GM12878 (cell line): ENCODE results near the gene DRC1. TPM values are rescaled to one million over a fixed set of nuclear protein-coding genes. Genes with fewer than 3 reads are reported as not detected.

Experiments
- ATAC-seq: fragments of 200-7000 bp; cut with Tn5 transposase; 3 replicates; pipeline ENCODE4 v1.9.1; 2020; ENCODE audit warnings: mild to moderate bottlenecking, moderate library complexity
- BruUV-seq: library from RNA; stranded (reverse); fragments of 400-500 nt; replicated peaks from 2 replicates; lab custom pipeline; 2021; lab: Mats Ljungman, UMichigan
- CTCF ChIA-PET: fragments of 300-600 bp; sonication (Branson Sonifier 250); formaldehyde crosslinking; extraction: SDS; loops from one replicate; lab custom pipeline; 2021; ENCODE audit warnings: inconsistent platforms; lab: Yijun Ruan, JAX
- POLR2A ChIA-PET: fragments of 350-600 bp; formaldehyde crosslinking; extraction: SDS; loops from one replicate; lab custom pipeline; 2021; ENCODE audit warnings: inconsistent platforms; lab: Charles Lee
- RAD21 ChIA-PET: fragments of 300-600 bp; sonication (Branson Sonifier 250); formaldehyde crosslinking; loops from one replicate; lab custom pipeline; 2023; ENCODE audit warnings: antibody characterized with exemption; ENCODE audit not compliant: unreplicated experiment; lab: Charles Lee
- SMC1A ChIA-PET: fragments of 300-600 bp; sonication (Branson Sonifier 250); formaldehyde crosslinking; loops from one replicate; lab custom pipeline; 2023; ENCODE audit not compliant: unreplicated experiment, uncharacterized antibody; lab: Charles Lee
- DNase-seq: peaks from one replicate; pipeline ENCODE4 v3.0.0-alpha.2; 2011; ENCODE audit warnings: low read depth, low spot score
- FAIRE-seq: peaks from 3 replicates; lab custom pipeline; 2011; peaks lifted over from hg19 to GRCh38; lab: Jason Lieb, UNC
- H2AFZ ChIP-seq: 2 replicates; pipeline ENCODE4 v1.6.0; 2011; ENCODE audit warnings: low read depth, low read length, control low read depth; ENCODE audit not compliant: control insufficient read depth
- H3K27ac ChIP-seq: 2 replicates; pipeline ENCODE4 v1.5.1; 2011; ENCODE audit warnings: control low read depth; ENCODE audit not compliant: control insufficient read depth, insufficient read depth
- H3K27me3 ChIP-seq, 2 experiments: replicated peaks in 1 of 2; 2 replicates each; pipeline versions ENCODE4 v1.6.0 to v1.6.1; 2011; ENCODE audit warnings: low read length in 1 of 2; ENCODE audit not compliant: control insufficient read depth in 2 of 2, insufficient read depth in 2 of 2
- H3K36me3 ChIP-seq, 2 experiments: 2 replicates each; pipeline ENCODE4 v1.5.1; 2011; ENCODE audit warnings: low read length in 1 of 2; ENCODE audit not compliant: control insufficient read depth in 2 of 2, insufficient read depth in 2 of 2
- H3K4me1 ChIP-seq: 2 replicates; pipeline ENCODE4 v1.6.1; 2011; ENCODE audit warnings: mild to moderate bottlenecking, low read length, moderate library complexity, mixed read lengths; ENCODE audit not compliant: control insufficient read depth, insufficient read depth
- H3K4me2 ChIP-seq: 2 replicates; pipeline ENCODE4 v1.6.0; 2011; ENCODE audit warnings: control low read depth; ENCODE audit not compliant: control insufficient read depth, insufficient read depth
- H3K4me3 ChIP-seq: fragments of 200-600 bp; sonication (generic); 2 replicates; pipeline ENCODE4 v1.5.1; 2016
- H3K79me2 ChIP-seq: 2 replicates; pipeline ENCODE4 v1.6.0; 2011; ENCODE audit warnings: low read length; ENCODE audit not compliant: control insufficient read depth, insufficient read depth
- H3K9ac ChIP-seq: 2 replicates; pipeline ENCODE4 v1.8.0; 2011; ENCODE audit warnings: low read length, control low read depth, mixed read lengths; ENCODE audit not compliant: control insufficient read depth, insufficient read depth
- H3K9me3 ChIP-seq: replicated peaks from 3 replicates; pipeline ENCODE4 v1.5.1; 2011; ENCODE audit warnings: mild to moderate bottlenecking, low read length; ENCODE audit not compliant: control insufficient read depth, insufficient read depth
- H4K20me1 ChIP-seq: 2 replicates; pipeline ENCODE4 v1.6.0; 2011; ENCODE audit not compliant: control insufficient read depth, insufficient read depth
- ATF7 ChIP-seq: fragments of 450-650 bp; IDR thresholded peaks from 2 replicates; pipeline ENCODE4 v1.6.1; 2016; ENCODE audit warnings: low read depth, mild to moderate bottlenecking
- BACH1 ChIP-seq: fragments of 450-650 bp; IDR thresholded peaks from 2 replicates; pipeline ENCODE4 v1.6.1; 2017; ENCODE audit warnings: mild to moderate bottlenecking, borderline replicate concordance
- BCL11A ChIP-seq: IDR thresholded peaks from 2 replicates; pipeline ENCODE4 v1.6.1; 2011; ENCODE audit warnings: low read depth, low read length
- CREB1 ChIP-seq: IDR thresholded peaks from 2 replicates; pipeline ENCODE4 v1.6.1; 2012; ENCODE audit warnings: low read depth, mild to moderate bottlenecking, inconsistent platforms
- HDAC6 ChIP-seq: fragments of 200-600 bp; sonication (generic); IDR thresholded peaks from one replicate; pipeline ENCODE4 v1.8.0; 2017; ENCODE audit warnings: antibody characterized with exemption; ENCODE audit not compliant: unreplicated experiment
- IKZF2 ChIP-seq, 2 experiments: fragments of 450-650 bp; IDR thresholded peaks; 2 replicates each; pipeline ENCODE4 v1.6.1; 2017; ENCODE audit warnings: mild to moderate bottlenecking in 2 of 2, moderate library complexity in 2 of 2
- IRF3 ChIP-seq: fragments of 450-650 bp; IDR thresholded peaks from 2 replicates; pipeline ENCODE4 v1.6.1; 2014; ENCODE audit warnings: mild to moderate bottlenecking
- IRF4 ChIP-seq: IDR thresholded peaks from 2 replicates; pipeline ENCODE4 v1.6.1; 2011; ENCODE audit warnings: low read depth, low read length
- KAT2A ChIP-seq: conservative IDR thresholded peaks from 2 replicates; pipeline ENCODE4 v1.6.1; 2011; ENCODE audit warnings: low read depth, low read length; ENCODE audit not compliant: control insufficient read depth
- MYC ChIP-seq: IDR thresholded peaks from 2 replicates; pipeline ENCODE4 v1.6.1; 2011; ENCODE audit warnings: mild to moderate bottlenecking, low read length, moderate library complexity, inconsistent platforms; ENCODE audit not compliant: insufficient read depth, insufficient replicate concordance, insufficient read length, severe bottlenecking
- NRF1 ChIP-seq: conservative IDR thresholded peaks from 2 replicates; pipeline ENCODE4 v1.6.1; 2011; ENCODE audit warnings: mild to moderate bottlenecking, low read depth, low read length, improper control_type of control experiment
- PAX5 ChIP-seq: IDR thresholded peaks from 2 replicates; pipeline ENCODE4 v1.6.1; 2011; ENCODE audit warnings: low read depth, low read length, borderline replicate concordance
- POLR2AphosphoS5 ChIP-seq: IDR thresholded peaks from 2 replicates; pipeline ENCODE4 v1.6.1; 2011; ENCODE audit warnings: mild to moderate bottlenecking, low read length, inconsistent platforms
- PRDM15 ChIP-seq: fragments of 450-650 bp; formaldehyde crosslinking; IDR thresholded peaks from 2 replicates; pipeline ENCODE4 v1.4.0; 2020; ENCODE audit warnings: mild to moderate bottlenecking, moderate library complexity
- TAF1 ChIP-seq: IDR thresholded peaks from 2 replicates; pipeline ENCODE4 v1.6.1; 2011; ENCODE audit warnings: mild to moderate bottlenecking, low read depth, low read length, borderline replicate concordance
- TCF12 ChIP-seq: IDR thresholded peaks from 2 replicates; pipeline ENCODE4 v1.6.1; 2011; ENCODE audit warnings: low read depth, mild to moderate bottlenecking, low read length
- ZNF384 ChIP-seq: IDR thresholded peaks from 2 replicates; pipeline ENCODE4 v1.6.1; 2012; ENCODE audit warnings: low read depth, mild to moderate bottlenecking, low read length, improper control_type of control experiment, borderline replicate concordance
- ZNF622 ChIP-seq: fragments of 450-650 bp; IDR thresholded peaks from 2 replicates; pipeline ENCODE4 v1.6.1; 2017; ENCODE audit warnings: mild to moderate bottlenecking, inconsistent platforms
- WGBS: methylation state at CpG from one replicate; pipeline ENCODE4 v1.1.6; 2016; ENCODE audit warnings: low lambda C conversion rate; ENCODE audit not compliant: insufficient replicate concordance, insufficient coverage; ENCODE audit errors: missing lambda C conversion rate; 5-methylcytosine and 5-hydroxymethylcytosine counted together
- in situ Hi-C: fragments of 300-500 bp; cut with MboI; formaldehyde crosslinking; loops from 9 replicates; pipeline ENCODE4 v1.14.3; 2018; ENCODE audit warnings: mixed read lengths
- intact Hi-C: fragments of 100-400 bp; cut with micrococcal nuclease; formaldehyde crosslinking; loops from one replicate; pipeline ENCODE4 v1.14.2; 2022; ENCODE audit not compliant: unreplicated experiment
- polyA plus RNA-seq, 11 experiments: library from polyadenylated mRNA; depleted of rRNA in 4 of 11; unstranded in 6 of 11; stranded (reverse) in 5 of 11; fragments of >200 nt; fragmentation: Nextera tagmentation in 4 of 11; fragmentation: Illumina TruSeq in 1 of 11; extraction: Ambion mirVana in 4 of 11; extraction: Trizol in 1 of 11; gene quantifications; 1 replicate in 1 of 11; 2 replicates in 10 of 11; pipeline versions ENCODE4 v1.2.1 to v1.2.3, GENCODE V29; 2011 to 2016; ENCODE audit warnings: inconsistent platforms in 2 of 11, missing spikeins in 2 of 11, low read depth in 1 of 11
- total RNA-seq, 4 experiments: library from RNA; depleted of rRNA in 3 of 4; stranded (reverse); fragments of >200 nt in 3 of 4; fragmentation: Illumina TruSeq in 1 of 4; extraction: Trizol in 1 of 4; gene quantifications; 2 replicates each; pipeline versions ENCODE4 v1.2.1 to v1.2.3, GENCODE V29; 2013 to 2021

Gene DRC1
- total and polyA plus RNA-seq, 10 of the 15 experiments (the other 5 are each of a cell fraction or from before 2014, with no cell fraction given) = 0.03 TPM; not detected in 9

- TF ChIP-seq PRDM15 (CRISPR knock-in tag) (no peak), BCL11A (no peak), IKZF2 (IDR thresholded peaks at IDR 0.05) (no peak), POLR2AphosphoS5 (no peak), HDAC6 (no peak), ZNF622 (no peak), BACH1 (no peak), TCF12 (no peak), KAT2A (no peak), NRF1 (no peak)
- TF ChIP-seq, all 136 proteins: peak for 0
Observed at GRCh38 chr2:26459991-26460612, 58.4 kb downstream of the DRC1 start (continued).

- no peaks in the 10 kb centered on the region for H3K4me1 ChIP-seq
- in situ Hi-C loops = no loop called here
- no TSS peak for BruUV-seq
- H3K9me3 ChIP-seq = no peaks in the 10 kb centered on the region
- no peak for DNase-seq
- no peak overlapping the region for H3K4me3 ChIP-seq
- no peak for ATAC-seq
- POLR2A ChIA-PET = no interaction called here
- H3K79me2 ChIP-seq = no peaks in the 10 kb centered on the region
- no peak overlapping the region for H3K4me2 ChIP-seq
- CTCF ChIA-PET = interaction anchor here (0.7 kb wide), 1 partner anchor 92 kb away, joined by 3 read pairs; no protein-coding TSS in a partner anchor
- intact Hi-C loops = no loop called here
- no peak overlapping the region for H2AFZ ChIP-seq
- H4K20me1 ChIP-seq = no peaks in the 10 kb centered on the region
- FAIRE-seq = no peak
- TF ChIP-seq ZNF384 = no peak
- no peak for TF ChIP-seq IRF3
- no peak for TF ChIP-seq CREB1
- no peak for TF ChIP-seq PAX5
- no peak for TF ChIP-seq TAF1
- no peak for TF ChIP-seq MYC
- TF ChIP-seq ATF7 = no peak
- no peak for TF ChIP-seq IRF4
- TF ChIP-seq, all 136 proteins: peak for 0
- H3K27me3 ChIP-seq = no peaks in the 10 kb centered on the region
- H3K36me3 ChIP-seq = no peaks in the 10 kb centered on the region
- no peak overlapping the region for H3K9ac ChIP-seq
- SMC1A ChIA-PET = no interaction called here
- H3K27ac ChIP-seq = no peak overlapping the region
- RAD21 ChIA-PET = no interaction called here
- 51% methylated on average over 15 of the region's 19 CpGs for WGBS
Observed at GRCh38 chr2:26460613-26461031, 58.9 kb downstream of the DRC1 start.
